ENCODE data around the gene MYORG.

MYORG gene

DNA sequence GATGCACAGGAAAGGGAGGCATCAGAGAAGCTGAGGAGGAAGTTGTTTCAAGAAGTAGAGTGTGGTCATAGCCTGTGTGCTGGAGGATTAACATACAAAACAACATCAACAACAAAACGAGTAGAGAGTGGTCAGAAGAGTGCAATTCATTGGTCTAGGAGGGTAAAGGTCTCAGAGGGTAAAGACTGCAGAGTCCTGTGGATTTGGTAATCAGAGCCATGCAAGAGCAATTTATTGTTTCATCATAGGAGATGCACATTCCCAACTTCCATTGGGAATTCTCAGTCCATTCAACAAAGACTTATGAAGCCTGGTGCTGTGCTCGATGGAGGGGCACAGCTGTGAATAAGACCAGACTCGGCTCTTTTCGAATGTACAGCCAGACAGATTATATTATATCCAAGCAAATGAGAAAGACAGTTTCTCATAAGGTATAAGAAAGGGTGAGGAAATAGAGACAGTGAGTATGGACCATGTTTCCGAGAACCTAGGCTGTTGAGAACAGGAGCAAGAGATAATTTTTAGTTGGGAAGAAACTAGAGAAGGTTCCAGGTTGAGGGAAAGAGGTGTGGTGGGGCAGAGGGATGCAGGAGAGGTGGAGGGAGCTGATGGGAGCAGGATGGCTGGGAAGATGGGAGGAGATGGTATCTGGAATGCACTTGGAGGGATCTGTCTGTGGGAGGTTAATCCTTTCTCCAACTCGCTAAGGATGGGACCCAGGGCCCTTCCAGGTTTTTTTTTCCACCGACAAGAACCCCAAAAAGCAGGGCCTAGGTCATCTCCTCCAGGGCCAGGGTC is 7.9 kb upstream of the MYORG start:
- no peak for DNase-seq (ENCODE audit: low read depth)

GRCh38 chr9:34383904-34384303 is 7.2 kb upstream of the MYORG start:
- DNase-seq (ENCODE audit: low read depth), result no peak

DNA sequence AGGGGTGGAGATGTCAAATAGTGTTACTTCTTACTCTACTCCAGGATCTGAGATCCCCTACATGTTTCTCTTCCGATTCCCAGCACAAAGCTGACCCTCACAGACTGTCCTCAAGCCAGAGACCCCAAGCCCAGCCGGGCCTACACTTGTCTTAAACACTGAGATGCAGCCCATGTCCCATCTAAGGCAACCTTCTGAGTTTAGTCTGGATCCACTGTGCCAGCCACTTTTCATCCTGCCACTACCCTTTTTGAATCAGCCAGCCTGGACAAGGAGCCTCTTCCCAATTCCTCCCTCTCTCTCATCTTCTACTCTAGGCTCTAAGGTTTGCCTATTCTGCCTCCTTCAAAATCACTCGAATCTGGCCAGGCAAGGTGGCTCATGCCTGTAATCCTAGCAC is 6.2 kb upstream of the MYORG start:
- DNase-seq (ENCODE audit: low read depth), result no peak

DNA sequence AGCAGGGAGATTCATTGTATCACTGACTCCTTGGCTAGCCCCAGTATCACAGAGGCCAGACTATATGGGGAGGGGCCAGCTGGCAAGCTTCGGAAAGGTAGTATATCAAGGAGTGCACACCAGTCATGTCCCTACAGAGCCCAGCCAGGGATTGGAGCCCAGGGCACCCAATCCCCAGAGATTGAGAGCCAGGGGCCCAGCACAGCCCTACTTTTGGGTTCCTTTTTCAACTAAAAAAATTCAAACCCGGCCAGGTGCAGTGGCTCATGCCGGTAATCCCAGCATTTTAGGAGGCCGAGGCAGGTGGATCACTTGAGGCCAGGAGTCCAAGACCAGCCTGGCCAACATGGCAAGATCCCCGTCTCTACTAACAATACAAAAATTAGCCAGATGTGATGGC is 5.4 kb upstream of the MYORG start:
- no peak for DNase-seq (ENCODE audit: low read depth)

DNA sequence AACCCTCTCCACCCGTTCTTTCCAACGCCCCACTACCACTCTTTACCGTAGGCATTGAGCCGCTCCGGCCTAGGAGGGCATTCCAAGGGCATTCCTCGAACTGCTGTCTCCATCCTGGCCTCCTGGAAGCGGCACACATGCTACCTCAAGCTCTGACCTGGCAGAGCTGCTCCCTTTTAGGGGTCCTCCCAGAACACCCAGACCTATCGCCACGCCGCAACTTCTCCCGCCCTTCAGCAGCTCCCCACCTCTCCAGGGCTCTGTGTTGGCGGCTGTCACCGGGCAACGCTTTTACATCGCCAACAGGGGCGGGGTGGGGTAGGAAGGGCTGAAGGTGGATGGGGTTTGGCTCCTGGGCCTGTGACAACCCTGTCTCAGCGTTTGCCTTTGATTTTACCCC is 4.6 kb upstream of the MYORG start:
- no peak for DNase-seq (ENCODE audit: low read depth)

GRCh38 chr9:34380511-34381315 is 4.0 kb upstream of the MYORG start:
- DNase-seq (ENCODE audit: low read depth), result peak; percentile 58

GRCh38 chr9:34380034-34380510 is 3.4 kb upstream of the MYORG start:
- DNase-seq (ENCODE audit: low read depth), result no peak

GRCh38 chr9:34379334-34380033 is 2.8 kb upstream of the MYORG start:
- DNase-seq (ENCODE audit: low read depth), result peak; percentile 71

DNA sequence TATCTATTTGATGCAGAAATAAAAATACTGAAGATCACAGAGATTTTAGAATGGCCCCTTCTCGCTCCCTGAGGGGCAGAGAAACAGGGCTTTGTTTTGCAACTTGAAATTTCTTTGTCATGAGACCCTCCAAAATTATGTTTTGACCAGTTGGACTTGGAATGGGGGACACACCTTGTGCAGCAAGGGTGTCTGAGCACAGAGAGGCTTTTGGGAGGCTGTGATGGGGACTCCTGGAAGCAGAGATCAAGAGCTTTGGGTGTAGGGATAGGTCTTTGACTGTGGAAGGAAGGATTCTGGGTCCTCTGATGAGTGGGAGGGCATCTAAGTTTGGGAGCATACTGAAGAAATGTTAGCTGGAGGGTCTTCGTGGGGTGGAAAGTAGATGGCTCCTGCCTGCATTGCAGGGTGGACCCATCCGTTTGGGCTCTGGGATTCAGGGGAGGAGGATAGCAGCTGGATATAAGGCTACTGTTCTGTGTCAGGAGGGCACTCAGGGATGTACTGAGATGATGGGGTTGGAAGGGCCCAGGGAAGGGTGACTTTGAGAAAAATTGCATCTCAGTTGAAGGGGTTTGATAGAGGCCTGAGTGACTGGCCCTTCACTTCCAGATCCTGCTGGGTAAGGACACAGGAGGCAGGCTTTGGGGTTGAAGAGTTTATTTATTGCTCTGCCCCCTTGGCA is 1.8 kb upstream of the MYORG start:
- no peak for DNase-seq (ENCODE audit: low read depth)

DNA sequence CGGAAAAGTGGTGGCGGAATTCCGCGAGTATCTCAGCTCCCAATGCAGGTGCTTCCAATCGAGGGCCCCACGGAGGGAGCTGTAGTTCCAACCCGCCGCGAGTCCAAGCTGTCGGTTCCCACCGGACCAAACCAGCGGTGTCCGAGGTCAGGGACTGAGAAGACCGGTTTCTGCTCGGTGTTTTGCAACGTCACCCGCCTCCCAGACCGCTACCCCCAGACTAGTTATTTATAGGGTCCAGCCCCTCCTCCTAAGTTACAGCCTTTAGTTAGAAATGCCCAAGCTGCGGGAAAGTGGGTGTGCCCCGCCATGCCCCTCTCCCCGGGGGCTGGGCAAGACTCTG is 677 bp upstream of the MYORG start:
- no peak for DNase-seq (ENCODE audit: low read depth)

GRCh38 chr9:34375901-34376595 is 650 bp downstream of the MYORG start:
- no peak for DNase-seq (ENCODE audit: low read depth)

- no peak for DNase-seq (ENCODE audit: low read depth)
Observed at GRCh38 chr9:34374905-34375552, 1.7 kb downstream of the MYORG start.

DNA sequence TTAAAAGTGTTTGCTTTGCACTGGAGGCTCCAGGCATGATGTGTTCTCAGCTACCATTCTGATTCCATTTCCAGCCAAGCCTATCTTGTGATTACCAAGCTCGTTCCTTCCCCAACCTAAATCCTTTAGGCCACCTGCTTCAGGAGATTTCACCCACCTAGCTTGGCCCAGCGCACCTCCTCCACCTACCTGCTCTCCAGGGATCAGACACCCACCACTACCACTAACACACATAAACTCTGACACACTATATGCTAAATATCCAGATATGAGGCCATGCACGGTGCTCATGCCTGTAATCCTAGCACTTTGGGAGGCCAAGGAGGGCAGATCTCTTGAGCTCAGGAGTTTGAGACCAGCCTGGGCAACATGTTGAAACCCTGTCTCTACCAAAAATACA is 2.4 kb downstream of the MYORG start:
- no peak for DNase-seq (ENCODE audit: low read depth)

DNA sequence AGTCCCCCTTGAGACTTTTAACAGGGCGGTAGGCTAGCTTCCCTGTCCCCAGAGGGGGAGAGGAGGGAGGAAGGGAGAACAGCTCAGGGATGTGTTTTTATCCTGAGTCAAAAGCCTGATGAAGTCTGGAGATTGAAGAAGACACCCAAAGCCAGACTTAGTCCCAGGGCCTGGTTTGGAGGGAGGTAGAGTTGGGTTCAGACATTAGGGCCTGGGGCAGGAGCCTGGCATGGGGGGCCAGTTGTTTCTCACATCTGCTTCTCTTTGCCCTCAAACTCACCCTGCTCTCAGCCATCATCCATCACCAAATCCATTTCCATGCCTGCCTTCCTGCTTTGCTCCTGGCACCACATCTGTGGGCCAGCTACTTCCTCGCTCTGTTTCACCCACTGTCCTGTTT is 2.9 kb downstream of the MYORG start:
- no peak for DNase-seq (ENCODE audit: low read depth)

- DNase-seq (ENCODE audit: low read depth), result no peak
Observed at GRCh38 chr9:34372467-34373011, 4.2 kb downstream of the MYORG start.

DNA sequence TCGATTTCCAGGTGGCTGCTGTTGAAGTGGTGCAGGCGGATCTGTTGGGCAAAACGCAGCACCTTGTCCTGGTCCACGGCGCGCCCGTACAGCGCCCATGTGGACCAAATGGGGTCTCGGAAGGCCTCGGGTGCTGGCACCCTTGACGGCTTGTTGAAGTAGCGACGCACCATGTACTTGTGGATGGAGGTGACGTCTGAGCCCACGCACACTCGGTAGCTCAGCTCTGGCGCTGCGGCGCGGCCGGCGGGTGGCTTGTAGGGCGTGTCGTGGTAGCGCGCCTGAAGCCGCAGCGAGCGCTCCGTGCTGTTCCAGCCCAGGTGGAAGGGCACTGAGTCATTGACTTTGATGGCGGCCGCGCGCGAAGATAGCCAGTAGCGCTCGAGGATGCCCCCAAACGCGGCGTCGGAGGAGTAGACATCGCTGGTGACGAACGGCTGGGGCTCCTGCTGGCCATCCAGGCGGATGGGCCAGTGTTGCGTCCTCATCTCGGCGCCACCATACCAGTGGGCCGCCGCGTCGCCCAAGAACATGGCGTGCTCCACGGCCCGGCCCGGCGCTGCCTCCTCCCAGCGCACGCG is 4.7 kb downstream of the MYORG start:
- no peak for DNase-seq (ENCODE audit: low read depth)

DNA sequence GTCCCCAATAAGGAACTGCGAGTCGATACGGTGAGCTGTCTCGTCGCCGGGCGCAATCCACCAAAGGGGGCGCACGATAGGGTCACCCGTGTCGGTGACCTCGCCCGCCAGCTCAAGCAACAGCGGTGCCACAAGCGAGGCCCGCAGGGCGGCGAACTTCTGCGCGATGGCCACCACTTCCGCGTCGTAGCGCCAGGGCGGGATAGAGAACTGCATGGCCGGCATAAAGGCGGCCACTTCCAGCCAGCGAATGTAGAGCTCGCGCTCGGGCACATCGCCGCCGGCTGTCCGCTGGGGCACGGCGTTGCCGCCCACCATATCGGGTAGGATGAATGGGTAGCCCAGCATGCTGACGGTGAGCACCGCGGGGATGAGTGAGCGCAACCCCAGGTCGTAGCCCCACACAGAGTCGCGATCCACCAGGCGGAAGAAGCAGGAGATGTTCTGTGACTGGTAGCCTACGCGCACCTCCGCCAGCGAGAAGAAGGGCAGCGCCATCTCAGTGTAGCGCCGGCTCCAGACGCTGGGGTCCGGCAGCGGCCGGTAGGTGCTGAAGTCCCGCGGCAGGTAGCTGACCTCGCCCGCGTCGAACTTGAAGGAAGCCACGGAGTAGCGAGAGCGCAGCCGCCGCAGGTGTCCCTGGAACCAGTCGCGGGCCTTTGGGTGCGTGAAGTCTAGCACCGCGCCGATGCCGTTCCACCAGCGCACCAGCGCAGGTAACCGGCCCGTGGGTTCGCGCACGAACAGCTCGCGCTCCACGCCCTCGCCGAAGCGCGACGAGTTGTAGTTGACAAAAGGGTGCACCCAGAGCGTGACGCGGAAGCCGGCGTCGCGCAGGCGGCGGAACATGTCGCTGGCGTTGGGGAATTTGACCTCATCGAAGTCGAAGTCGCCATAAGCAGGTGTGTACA is 5.5 kb downstream of the MYORG start:
- no peak for DNase-seq (ENCODE audit: low read depth)

DNA sequence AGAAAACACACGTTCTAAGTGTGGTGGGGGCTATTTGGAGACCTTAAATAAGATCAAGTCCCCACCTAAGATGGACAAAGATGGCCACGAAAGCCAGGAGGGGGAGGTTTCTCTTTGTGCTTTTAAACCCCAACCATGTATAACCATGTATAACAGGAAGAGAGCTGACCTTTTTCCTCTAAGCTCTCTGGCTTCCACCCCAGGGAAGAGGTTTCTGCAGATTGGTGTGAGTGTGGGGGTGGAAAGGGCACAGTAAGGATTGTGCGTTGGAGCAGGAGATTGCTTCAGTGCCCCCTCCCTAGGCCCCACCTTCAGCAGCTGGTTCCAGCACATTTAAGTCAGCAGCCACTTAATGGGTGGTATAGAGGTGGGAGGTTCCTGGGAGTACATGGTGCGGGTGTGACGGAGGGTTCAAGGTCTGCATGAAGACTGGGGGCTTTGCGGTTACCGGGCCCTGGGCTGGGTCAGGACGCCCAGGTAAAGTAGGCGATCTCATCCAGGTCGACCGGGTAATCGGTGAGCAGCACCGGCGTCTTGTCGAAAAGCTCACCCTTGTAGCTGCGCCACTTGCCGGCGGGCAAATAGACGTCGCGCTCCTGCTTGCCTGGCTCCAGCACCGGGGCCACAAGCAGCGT is 6.2 kb downstream of the MYORG start:
- DNase-seq (ENCODE audit: low read depth), result no peak

GRCh38 chr9:34369636-34370035 is 7.1 kb downstream of the MYORG start:
- no peak for DNase-seq (ENCODE audit: low read depth)
